Measurements from ENCODE around the gene SNAPC4. TPM values are rescaled to one million over a fixed set of nuclear protein-coding genes. Genes with fewer than 3 reads are reported as not detected.
"Not testable (repeated sequence)": the region's sequence is repeated elsewhere in the genome, so short reads cannot be mapped to it uniquely, and the experiment has no call there.

SNAPC4 gene
- total RNA-seq, 1 experiment from 2014 or later = 8.9 TPM

- no peaks in the 10 kb centered on the region for H3K27me3 ChIP-seq
- DNase-seq = no peak
- H3K4me3 ChIP-seq = no peak overlapping the region
- H3K9me3 ChIP-seq (replicated peaks) = no peaks in the 10 kb centered on the region
- no peak overlapping the region for H3K27ac ChIP-seq
- no peaks in the 10 kb centered on the region for H3K4me1 ChIP-seq
- no peaks in the 10 kb centered on the region; the same call in 1 of the 2 replicates for H3K36me3 ChIP-seq
Observed at GRCh38 chr9:136357202-136357725, 42.7 kb downstream of the SNAPC4 start.

GRCh38 chr9:136355616-136356557 is 44.1 kb downstream of the SNAPC4 start:
- no peak overlapping the region for H3K4me3 ChIP-seq
- no peak overlapping the region for H3K27ac ChIP-seq
- no peaks in the 10 kb centered on the region for H3K9me3 ChIP-seq (replicated peaks)
- peaks cover 6% of the 10 kb centered on the region for H3K4me1 ChIP-seq
- no peak for DNase-seq
- no peaks in the 10 kb centered on the region; the same call in 1 of the 2 replicates for H3K36me3 ChIP-seq
- H3K27me3 ChIP-seq = no peaks in the 10 kb centered on the region

GRCh38 chr9:136354592-136355085 is 45.3 kb downstream of the SNAPC4 start:
- peaks cover 6% of the 10 kb centered on the region for H3K4me1 ChIP-seq
- H3K4me3 ChIP-seq = no peak overlapping the region
- H3K27ac ChIP-seq = no peak overlapping the region
- no peak for DNase-seq
- H3K36me3 ChIP-seq = no peaks in the 10 kb centered on the region; the same call in 1 of the 2 replicates
- H3K27me3 ChIP-seq = no peaks in the 10 kb centered on the region
- no peaks in the 10 kb centered on the region for H3K9me3 ChIP-seq (replicated peaks)

DNA sequence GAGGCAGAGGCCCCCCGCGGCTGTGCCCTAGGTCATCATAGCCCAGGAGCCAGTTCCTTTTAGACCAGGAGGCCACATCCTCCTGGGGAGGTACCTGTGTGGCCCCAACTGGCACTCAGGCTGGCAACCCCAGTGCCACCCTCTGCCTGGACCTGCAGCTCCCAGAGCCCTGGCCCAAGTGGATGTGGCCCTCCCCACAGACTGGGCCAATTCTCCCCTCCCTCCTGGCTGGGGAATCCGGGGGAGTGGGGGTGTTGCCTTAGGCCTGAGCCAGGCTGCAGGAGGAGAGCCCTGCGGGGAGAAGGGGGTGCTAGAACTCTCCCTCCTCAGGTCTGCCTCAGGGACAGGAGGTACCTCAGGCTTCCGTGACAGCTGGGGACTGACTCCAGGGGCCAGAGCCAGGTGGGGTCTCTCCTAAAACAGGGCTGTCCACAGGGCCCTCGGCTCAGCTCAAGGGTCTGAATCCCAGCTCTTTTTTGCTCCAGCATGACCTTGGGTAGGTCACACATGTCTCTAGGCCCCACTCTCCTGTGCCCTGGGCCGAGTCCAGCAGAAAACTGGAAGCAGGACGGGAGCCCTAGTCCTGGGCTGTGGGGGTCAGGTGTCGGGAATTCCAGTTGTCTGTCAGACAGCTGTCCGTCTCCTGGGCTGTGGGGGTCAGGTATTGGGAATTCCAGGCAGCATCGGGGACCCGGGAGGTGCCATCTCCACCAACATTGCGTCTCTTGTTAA is 46.0 kb downstream of the SNAPC4 start:
- Histone ChIP-seq H3K4me1 (peaks cover 9% of the 10 kb centered on the region), H3K9me3 (replicated peaks) (no peaks in the 10 kb centered on the region), H3K4me3 (no peak overlapping the region), H3K27ac (no peak overlapping the region), H3K27me3 (no peaks in the 10 kb centered on the region), H3K36me3 (no peaks in the 10 kb centered on the region; the same call in 1 of the 2 replicates)
- no peak for DNase-seq

GRCh38 chr9:136353088-136353487 is 46.9 kb downstream of the SNAPC4 start:
- Histone ChIP-seq H3K4me3 (no peak overlapping the region), H3K4me1 (peaks cover 15% of the 10 kb centered on the region), H3K9me3 (replicated peaks) (no peaks in the 10 kb centered on the region), H3K27me3 (no peaks in the 10 kb centered on the region), H3K36me3 (no peaks in the 10 kb centered on the region; the same call in 1 of the 2 replicates), H3K27ac (no peak overlapping the region)
- no peak for DNase-seq

DNA sequence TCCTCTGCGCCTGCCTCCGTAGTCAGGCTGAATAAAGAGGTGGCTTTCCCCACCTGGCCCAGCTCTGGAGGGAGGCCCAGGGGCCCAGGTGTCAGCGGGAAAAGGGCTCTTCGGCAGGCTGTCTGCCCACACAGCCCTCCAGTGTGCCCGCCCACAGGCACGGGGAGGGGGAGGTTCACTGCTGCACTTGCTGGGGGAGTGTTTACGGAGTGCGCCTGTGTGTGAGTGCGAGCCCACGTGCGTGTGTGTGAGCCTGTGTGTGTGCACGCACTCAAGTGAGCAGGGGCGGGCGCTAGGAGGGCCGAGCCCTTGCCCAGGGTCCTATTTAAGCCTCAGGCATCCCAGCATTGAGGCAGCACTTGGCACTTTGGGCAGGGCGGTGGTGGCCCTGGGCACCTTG is 47.3 kb downstream of the SNAPC4 start:
- no peak for DNase-seq

DNA sequence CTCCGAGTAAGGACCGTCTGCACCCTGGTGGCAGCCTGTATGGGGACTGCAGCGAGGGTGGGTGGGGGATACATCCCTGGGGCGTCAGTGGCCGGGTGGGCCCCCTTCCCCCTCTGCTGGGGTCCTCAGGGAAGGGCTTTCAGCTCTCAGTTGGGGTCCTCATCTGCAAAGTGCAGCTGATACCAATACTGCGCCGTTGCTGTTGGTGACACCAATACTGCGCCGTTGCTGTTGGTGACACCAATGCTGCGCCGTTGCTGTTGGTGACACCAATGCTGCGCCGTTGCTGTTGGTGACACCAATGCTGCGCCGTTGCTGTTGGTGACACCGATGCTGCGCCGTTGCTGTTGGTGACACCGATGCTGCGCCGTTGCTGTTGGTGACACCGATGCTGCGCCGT is 48.1 kb downstream of the SNAPC4 start:
- peaks cover 27% of the 10 kb centered on the region for H3K4me1 ChIP-seq
- not testable (repeated sequence) for H3K9me3 ChIP-seq (replicated peaks); H3K4me3 ChIP-seq; H3K27me3 ChIP-seq; H3K36me3 ChIP-seq; DNase-seq; H3K27ac ChIP-seq

More for the DNA sequence above, 47.3 kb downstream of the SNAPC4 start:
- Histone ChIP-seq H3K4me1 (peaks cover 19% of the 10 kb centered on the region), H3K9me3 (replicated peaks) (no peaks in the 10 kb centered on the region), H3K4me3 (no peak overlapping the region), H3K27ac (no peak overlapping the region), H3K36me3 (no peaks in the 10 kb centered on the region; the same call in 1 of the 2 replicates), H3K27me3 (no peaks in the 10 kb centered on the region)

DNA sequence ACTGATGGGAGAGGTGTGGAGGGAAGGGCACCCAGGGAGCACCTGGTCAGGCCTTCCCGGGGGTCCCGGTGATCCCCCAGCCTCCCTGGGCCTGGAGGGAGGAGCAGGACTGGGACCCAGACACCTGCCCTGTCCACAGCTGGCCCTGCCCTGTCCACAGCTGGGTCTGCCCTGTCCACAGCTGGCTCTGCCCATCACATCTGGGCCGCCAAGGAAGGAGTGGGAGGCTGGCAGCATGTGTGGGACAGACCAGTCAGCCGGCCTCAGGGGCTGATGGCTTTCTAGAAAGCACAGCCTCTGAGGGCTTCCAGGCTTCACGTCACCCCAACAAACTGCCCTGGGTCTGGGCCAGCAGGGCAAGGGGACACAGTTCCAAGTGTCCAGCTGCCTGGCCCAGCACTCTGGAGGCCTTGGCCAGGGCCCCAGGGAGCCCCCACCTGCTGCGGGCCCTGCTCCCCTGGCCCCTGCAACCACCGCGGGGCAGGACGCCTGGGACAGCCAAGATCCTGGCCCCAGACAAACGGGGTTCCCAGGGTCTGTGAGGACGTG is 48.6 kb downstream of the SNAPC4 start:
- peaks cover 33% of the 10 kb centered on the region for H3K4me1 ChIP-seq

More for the DNA sequence above, 48.6 kb downstream of the SNAPC4 start:
- H3K27ac ChIP-seq = no peak overlapping the region
- no peaks in the 10 kb centered on the region for H3K36me3 ChIP-seq
- H3K27me3 ChIP-seq = no peaks in the 10 kb centered on the region
- peak; percentile 78 to 79 for DNase-seq
- no peak overlapping the region for H3K4me3 ChIP-seq
- no peaks in the 10 kb centered on the region for H3K9me3 ChIP-seq (replicated peaks)

Other genes with a start within 250 kb of the SNAPC4 start
- not detected in 2 replicates for gene LHX3, start 195.0 kb downstream of the SNAPC4 start, total RNA-seq (2014; rRNA removed; shearing (Covaris generic))
- gene QSOX2, start 154.4 kb downstream of the SNAPC4 start, total RNA-seq (2014; rRNA removed; shearing (Covaris generic)) = 43.8 and 48.0 TPM in 2 replicates
- 0.05 TPM in 1 of 2 replicates, not detected in the other for gene CCDC187, start 96.1 kb downstream of the SNAPC4 start, total RNA-seq (2014; rRNA removed; shearing (Covaris generic))
- gene GPSM1, start 72.6 kb downstream of the SNAPC4 start, total RNA-seq (2014; rRNA removed; shearing (Covaris generic)) = 52.5 and 57.2 TPM in 2 replicates
- 17.0 and 19.4 TPM in 2 replicates for gene DNLZ, start 36.4 kb downstream of the SNAPC4 start, total RNA-seq (2014; rRNA removed; shearing (Covaris generic))
- gene CARD9, start 26.5 kb downstream of the SNAPC4 start, total RNA-seq (2014; rRNA removed; shearing (Covaris generic)) = 8.8 and 11.8 TPM in 2 replicates
- 56.5 and 72.0 TPM in 2 replicates for gene ENTR1, start 10.4 kb upstream of the SNAPC4 start, total RNA-seq (2014; rRNA removed; shearing (Covaris generic))
- 82.0 and 87.1 TPM in 2 replicates for gene PMPCA, start 10.5 kb upstream of the SNAPC4 start, total RNA-seq (2014; rRNA removed; shearing (Covaris generic))
- 14.3 and 18.3 TPM in 2 replicates for gene INPP5E, start 39.7 kb upstream of the SNAPC4 start, total RNA-seq (2014; rRNA removed; shearing (Covaris generic))
- 44.5 and 47.7 TPM in 2 replicates for gene SEC16A, start 82.9 kb upstream of the SNAPC4 start, total RNA-seq (2014; rRNA removed; shearing (Covaris generic))
- 25.8 and 28.5 TPM in 2 replicates for gene NOTCH1, start 145.9 kb upstream of the SNAPC4 start, total RNA-seq (2014; rRNA removed; shearing (Covaris generic))

Measured in SJCRH30 (cell line).